Stimulated activated CD4-positive, alpha-beta T cell treated with anti-CD3 and anti-CD28 coated beads, Interleukin-12 subunit alpha, Interleukin-12 subunit beta, amount 100 ng/mL, for 4 hours (primary cell): ENCODE data around the gene ADI1.
"Not testable (repeated sequence)": the region's sequence is repeated elsewhere in the genome, so short reads cannot be mapped to it uniquely, and the experiment has no call there.

Source experiments
- DNase-seq: peaks from one replicate; pipeline ENCODE4 v3.0.0-alpha.2; 2020

ADI1 gene

DNA sequence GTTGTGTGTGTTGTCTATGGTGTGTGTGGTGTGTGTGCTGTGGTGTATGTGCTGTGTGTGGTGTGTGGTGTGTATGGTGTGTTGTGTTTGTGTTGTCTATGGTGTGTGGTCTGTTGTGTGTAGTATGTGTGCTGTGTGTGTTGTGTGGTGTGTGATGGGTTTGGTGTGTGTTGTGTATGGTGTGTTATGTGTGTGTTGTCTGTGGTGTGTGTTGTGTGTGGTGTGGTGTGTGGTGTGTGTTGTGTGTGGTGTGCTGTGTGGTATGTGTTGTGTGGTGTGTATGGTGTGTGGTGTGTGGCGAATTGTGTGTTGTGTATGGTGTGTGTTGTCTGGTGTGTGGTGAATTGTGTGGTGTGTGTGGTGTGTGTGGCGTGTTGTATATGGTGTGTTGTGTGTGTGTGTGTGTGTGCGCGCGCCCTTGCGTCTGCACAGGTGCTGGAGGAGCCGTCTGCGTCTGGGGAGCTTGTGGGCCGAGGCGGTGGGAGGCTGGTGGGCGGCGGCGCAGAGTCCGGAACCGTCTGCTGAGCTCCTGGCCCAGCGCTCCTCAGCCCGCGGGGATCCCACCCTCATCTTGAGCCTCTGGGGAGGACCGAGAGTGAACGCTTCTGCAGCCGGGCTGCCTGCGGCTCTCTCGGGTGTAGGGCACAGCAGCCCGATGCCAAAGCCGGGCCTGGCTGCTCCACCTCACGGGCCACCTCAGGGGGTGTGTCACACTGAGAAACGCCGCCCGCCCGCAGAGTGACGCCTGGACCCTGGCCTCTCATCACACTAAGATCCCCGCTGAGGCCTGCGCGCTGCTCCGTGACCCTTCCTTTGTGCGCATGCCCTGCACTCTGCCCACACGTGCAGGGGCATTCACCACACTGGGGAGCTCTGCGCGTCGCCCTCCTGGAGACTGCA lies 8.8 kb upstream of the ADI1 start:
- no peak for DNase-seq

DNA sequence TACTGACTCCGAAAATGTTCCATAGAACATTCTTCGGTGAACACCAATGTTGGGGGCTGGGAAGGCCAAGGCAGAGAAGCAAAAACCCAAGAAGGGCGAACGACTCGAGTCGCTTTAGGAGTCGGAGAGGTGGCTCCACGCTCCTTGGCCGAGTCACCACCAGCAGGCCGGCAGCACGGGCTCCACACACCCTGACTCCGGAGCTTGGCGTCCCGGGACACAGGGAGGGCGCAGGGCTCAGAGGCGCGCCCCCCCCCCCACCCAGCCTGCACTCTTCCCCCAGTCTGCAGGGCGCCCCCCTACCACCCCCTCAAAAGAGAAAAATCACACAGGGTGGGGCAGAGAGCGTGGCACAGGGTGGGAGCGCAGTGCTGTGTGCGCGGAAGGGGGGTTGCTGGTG lies 7.5 kb upstream of the ADI1 start:
- no peak for DNase-seq

- no peak for DNase-seq
These were observed 4.3 kb upstream of the ADI1 start for GRCh38 chr2:3523551-3524041.

DNA sequence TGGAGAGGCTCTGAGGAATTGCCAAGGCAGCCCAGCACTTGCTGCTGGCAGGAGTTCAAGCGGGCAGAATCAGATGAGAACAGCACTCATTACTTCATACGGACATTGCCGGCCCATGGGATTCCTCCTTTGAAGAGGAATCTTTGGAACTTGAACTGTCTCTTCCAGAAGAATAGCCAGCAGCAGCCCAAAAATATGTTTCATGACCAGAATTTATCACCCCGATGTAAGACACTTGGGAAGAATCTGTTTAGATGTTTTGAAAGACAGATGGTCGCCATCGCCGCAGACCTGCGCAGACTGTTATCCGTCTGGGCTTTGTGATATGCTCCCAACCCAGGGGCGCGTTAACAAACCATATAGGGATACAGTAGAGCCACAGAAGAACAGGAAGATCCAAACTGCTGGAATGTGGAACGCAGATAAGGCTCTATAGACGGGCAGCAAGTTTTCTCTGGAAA lies 3.7 kb upstream of the ADI1 start:
- no peak for DNase-seq

DNA sequence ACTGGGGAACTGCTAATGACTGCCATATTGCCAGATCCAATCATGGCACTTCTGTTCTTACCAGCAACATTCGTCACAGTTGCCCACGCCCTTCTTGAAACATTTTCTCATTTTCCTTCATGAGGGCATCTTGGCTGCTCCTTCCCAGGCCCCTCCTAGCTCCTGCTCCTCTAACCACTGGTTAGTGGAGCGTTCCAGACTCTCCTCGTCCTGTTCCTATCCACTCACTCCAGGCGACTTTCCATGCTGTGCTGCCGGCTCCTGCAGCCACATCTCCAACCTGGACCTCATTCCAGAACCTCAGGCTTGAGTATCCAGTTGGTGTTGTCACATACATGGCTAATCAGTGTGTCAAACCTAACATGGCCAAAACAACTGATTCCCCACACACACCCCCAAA lies 1.3 kb upstream of the ADI1 start:
- DNase-seq: no peak

- DNase-seq: peak; percentile 98
These were observed 656 bp downstream of the ADI1 start for GRCh38 chr2:3518496-3519254.

DNA sequence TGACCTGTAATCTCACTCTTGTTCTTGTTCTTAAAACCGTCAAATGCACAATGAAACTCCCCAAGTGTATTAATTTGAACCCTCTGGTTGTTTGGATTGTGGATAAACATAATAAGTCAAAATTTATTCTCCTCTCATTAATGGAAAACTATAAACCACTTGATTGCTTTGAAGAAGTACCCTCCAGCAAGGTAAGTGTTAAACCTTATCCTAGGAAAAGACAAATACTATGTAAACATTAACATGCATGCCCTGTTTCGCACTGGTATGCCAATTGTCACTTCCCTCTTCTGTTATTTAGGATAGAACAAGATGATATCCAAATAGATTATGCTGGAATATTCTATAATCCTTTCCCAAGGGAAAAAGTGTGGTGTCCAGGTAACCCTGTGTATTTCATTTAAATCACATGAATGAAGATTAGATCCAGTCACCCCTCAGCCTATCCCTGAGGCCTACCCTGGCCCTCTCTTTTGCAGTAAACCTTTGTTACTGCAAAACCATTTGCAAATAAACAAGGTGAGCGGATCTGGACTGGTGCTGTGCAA lies 1.3 kb downstream of the ADI1 start:
- DNase-seq: no peak

- no peak for DNase-seq
These were observed 2.5 kb downstream of the ADI1 start for GRCh38 chr2:3516831-3517230.

DNA sequence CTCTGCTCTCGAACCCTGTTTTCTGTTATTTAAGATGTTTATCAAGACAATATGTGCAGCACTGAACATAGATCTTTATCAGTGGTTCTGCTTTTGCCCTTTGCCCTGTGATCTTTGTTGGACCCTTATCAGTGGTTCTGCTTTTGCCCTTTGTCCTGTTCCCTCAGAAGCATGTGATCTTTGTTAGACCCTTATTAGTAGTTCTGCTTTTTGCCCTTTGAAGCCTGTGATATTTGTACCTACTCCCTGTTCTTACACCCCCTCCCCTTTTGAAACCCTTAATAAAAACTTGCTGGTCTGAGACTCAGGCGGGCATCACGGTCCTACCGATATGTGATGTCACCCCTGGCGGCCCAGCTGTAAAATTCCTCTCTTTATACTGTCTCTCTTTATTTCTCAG lies 3.9 kb downstream of the ADI1 start:
- DNase-seq: not testable (repeated sequence)

- DNase-seq: no peak
These were observed 6.1 kb downstream of the ADI1 start for GRCh38 chr2:3513026-3513810.

DNA sequence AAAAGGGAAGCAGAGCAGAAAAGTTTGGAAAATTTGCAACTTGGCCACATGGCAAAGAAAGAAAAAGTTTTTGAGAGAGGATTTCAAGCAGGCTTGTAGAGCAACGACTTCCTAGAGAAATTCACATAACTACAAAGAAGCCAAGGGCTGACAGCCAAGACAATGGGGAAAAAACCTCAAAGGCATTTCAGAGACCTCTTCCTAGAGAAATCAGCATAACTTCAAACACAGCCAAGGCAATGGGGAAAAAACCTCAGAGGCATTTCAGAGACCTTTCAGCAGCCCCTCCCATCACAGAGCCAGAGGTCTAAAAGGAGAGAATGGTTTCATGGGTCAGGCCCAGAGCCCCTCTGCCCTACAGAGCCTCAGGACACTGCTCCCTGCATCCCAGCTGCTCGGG lies 7.2 kb downstream of the ADI1 start:
- no peak for DNase-seq

GRCh38 chr2:3505771-3506170 lies 13.6 kb downstream of the ADI1 start:
- DNase-seq: no peak

GRCh38 chr2:3504741-3505140 lies 14.6 kb downstream of the ADI1 start:
- DNase-seq: no peak

- no peak for DNase-seq
These were observed 15.8 kb downstream of the ADI1 start for GRCh38 chr2:3503483-3503882.

DNA sequence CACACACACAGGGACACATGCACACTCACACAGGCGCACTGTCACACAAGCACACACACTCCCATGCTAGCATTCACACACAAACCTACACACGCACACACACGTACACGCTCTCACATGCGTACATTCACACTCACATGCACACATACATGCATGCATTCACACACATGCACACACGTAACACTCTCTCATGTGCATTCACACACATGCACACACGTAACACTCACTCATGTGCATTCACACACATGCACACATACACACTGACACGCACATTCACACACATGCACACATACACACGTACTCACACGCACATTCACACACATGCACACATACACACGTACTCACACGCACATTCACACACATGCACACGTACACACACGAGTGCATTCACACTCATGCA lies 16.3 kb downstream of the ADI1 start:
- no peak for DNase-seq

DNA sequence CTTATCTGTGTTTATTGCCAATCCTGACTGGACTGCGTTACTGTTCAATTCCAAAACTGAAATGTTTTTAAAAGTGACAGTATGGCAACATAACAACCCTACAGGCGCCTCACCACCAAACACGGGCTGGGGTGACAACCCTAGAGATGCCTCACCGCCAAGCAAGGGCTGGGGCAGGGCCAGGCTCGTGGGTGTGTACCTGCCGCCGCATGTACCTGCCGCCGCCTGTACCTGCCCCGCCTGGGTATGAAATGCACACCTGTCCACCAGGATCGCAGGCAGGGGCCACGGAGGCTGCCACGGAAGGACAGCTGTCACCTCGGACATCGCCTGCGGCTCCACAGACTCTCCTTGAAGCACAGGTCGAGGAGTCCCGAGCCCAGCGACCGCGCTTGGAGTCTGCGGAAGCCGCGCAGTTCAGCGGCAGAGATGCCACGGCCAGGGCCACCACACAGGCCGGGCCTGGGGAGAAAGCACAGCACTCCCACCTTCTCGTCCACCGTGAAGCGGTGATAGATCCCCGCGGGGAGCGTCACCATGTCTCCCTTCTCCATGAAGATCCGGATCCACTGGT lies 18.9 kb downstream of the ADI1 start:
- DNase-seq: no peak

DNA sequence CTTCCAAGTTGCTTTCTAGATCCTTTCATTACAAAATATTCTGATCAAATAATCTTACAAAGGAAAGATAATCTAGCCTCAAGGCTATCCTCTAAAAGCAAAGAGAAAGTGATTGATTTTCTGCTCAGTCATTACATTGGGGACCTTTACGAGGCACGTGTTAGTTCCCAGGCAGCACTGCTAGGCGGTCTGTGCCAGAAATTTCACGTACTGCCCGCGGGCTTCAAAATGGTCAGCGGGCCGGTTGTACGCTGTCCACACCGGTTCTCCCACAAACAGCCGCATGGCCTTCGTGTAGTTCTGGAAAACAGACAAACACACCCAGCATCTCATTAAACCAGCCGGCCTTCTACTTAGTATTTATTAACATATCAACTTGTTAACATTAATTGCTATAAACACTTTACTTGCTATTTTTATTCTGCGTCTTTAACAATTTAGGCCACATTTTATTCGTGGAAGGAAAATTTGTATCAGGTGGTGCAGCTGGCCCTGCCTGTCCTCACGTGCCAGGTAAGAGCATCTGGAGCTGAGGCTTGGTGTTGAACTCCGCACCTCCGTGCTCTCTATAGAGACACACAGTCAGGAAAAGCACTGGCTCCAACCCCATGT lies 20.4 kb downstream of the ADI1 start:
- DNase-seq: no peak

GRCh38 chr2:3496708-3497080 lies 22.6 kb downstream of the ADI1 start:
- DNase-seq: not testable (repeated sequence)

DNA sequence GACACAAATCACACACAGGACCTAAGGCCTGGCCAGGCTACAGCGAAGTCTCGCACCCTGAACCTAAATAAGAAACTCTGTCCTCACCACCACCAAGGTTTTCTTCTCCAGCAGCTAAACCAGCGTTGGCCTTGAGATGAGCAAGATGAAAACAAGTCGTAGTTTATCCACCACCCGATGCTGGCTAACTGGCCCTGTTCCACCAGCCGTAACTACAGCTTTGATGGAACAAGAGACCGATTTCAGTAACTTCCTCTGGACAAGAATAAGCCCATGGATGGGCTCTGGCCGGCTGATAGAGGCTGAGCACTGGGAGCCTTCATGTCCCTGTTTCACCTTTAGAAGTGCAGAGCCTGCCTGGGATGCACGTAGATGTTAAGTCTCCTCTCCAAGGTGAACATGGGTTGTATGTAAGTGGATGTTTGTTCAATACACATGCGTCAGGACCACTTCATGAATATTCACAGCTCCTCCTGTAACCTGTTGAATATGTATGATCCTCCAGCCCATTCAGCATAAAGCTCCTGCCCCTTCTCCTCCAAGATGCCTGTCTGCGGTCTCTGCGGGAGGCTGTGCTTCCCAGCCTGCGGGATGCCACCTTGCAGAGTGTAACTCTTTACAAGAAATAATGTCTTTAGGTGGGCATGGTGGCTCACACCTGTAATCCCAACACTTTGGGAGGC lies 24.2 kb downstream of the ADI1 start:
- DNase-seq: no peak

GRCh38 chr2:3493615-3494007 lies 25.7 kb downstream of the ADI1 start:
- no peak for DNase-seq

- no peak for DNase-seq
These were observed 26.2 kb downstream of the ADI1 start for GRCh38 chr2:3492951-3493614.
